RWPE2 (cell line): ENCODE measurements around the gene TSPAN4.

Experiments
- ATAC-seq: fragments of 200-7000 bp; cut with Tn5 transposase; 3 replicates; pipeline ENCODE4 v1.9.1; 2021; ENCODE audit warnings: low read depth
- DNase-seq: peaks from one replicate; pipeline ENCODE4 v3.0.0-alpha.2; 2020; ENCODE audit warnings: low spot score
- H3K27ac ChIP-seq: fragments of 450-650 bp; 2 replicates; pipeline ENCODE4 v1.5.1; 2017; ENCODE audit warnings: mild to moderate bottlenecking; ENCODE audit not compliant: poor library complexity, severe bottlenecking
- H3K27me3 ChIP-seq: fragments of 250-450 bp; sonication (Bioruptor Pico); 2 replicates; pipeline ENCODE4 v1.5.1; 2021; ENCODE audit warnings: mild to moderate bottlenecking, moderate library complexity; ENCODE audit not compliant: insufficient read depth, poor library complexity, severe bottlenecking
- H3K36me3 ChIP-seq: fragments of 250-450 bp; sonication (Bioruptor Pico); 2 replicates; pipeline ENCODE4 v1.5.1; 2020; ENCODE audit warnings: low read depth, mild to moderate bottlenecking, moderate library complexity
- H3K4me1 ChIP-seq: fragments of 250-450 bp; sonication (Bioruptor Pico); 2 replicates; pipeline ENCODE4 v1.5.1; 2021; ENCODE audit warnings: mild to moderate bottlenecking, moderate library complexity; ENCODE audit not compliant: insufficient read depth, poor library complexity, severe bottlenecking
- H3K4me3 ChIP-seq: fragments of 250-450 bp; sonication (Bioruptor Pico); 2 replicates; pipeline ENCODE4 v1.5.1; 2021; ENCODE audit warnings: mild to moderate bottlenecking, moderate library complexity; ENCODE audit not compliant: severe bottlenecking
- H3K9me3 ChIP-seq: fragments of 250-450 bp; sonication (Bioruptor Pico); 2 replicates; pipeline ENCODE4 v1.5.1; 2021; ENCODE audit warnings: mild to moderate bottlenecking, moderate library complexity; ENCODE audit not compliant: severe bottlenecking
- TF ChIP-seq, protein P1 (sequence below): fragments of 450-650 bp; IDR thresholded peaks from one replicate; pipeline ENCODE4 v1.5.1; 2017; ENCODE audit warnings: mild to moderate bottlenecking, moderate library complexity; ENCODE audit not compliant: poor library complexity, severe bottlenecking

Gene TSPAN4

DNA sequence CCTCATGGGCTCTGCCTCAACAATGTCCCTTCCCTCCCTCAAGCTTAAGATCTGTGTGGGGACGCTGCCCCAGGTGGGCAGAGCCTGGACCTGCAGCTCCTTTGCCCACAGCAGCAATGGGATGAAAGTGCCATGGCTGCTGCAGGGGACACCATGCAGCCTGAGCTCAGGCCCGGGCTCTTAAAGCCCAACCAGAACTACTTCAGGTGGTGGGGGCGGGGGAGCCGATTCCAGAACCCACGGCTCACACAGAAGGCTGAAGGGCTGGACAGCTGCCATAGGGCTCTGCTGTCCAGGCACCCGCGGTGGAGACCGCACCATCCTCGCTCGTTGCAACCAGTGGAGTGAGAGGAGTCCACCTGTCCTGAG is 55.5 kb downstream of the TSPAN4 start:
- TF ChIP-seq, protein P1, sequence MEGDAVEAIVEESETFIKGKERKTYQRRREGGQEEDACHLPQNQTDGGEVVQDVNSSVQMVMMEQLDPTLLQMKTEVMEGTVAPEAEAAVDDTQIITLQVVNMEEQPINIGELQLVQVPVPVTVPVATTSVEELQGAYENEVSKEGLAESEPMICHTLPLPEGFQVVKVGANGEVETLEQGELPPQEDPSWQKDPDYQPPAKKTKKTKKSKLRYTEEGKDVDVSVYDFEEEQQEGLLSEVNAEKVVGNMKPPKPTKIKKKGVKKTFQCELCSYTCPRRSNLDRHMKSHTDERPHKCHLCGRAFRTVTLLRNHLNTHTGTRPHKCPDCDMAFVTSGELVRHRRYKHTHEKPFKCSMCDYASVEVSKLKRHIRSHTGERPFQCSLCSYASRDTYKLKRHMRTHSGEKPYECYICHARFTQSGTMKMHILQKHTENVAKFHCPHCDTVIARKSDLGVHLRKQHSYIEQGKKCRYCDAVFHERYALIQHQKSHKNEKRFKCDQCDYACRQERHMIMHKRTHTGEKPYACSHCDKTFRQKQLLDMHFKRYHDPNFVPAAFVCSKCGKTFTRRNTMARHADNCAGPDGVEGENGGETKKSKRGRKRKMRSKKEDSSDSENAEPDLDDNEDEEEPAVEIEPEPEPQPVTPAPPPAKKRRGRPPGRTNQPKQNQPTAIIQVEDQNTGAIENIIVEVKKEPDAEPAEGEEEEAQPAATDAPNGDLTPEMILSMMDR, result peak; percentile 34
- ATAC-seq (peak; percentile 49; the same call in 2 of the 3 replicates), DNase-seq (no peak)
- H3K27me3 ChIP-seq, result no peaks in the 10 kb centered on the region
- H3K4me1 ChIP-seq, result no peaks in the 10 kb centered on the region
- H3K9me3 ChIP-seq, result no peaks in the 10 kb centered on the region
- peaks cover 45% of the 10 kb centered on the region for H3K36me3 ChIP-seq
- H3K27ac ChIP-seq, result no peak overlapping the region
- H3K4me3 ChIP-seq, result no peak overlapping the region

DNA sequence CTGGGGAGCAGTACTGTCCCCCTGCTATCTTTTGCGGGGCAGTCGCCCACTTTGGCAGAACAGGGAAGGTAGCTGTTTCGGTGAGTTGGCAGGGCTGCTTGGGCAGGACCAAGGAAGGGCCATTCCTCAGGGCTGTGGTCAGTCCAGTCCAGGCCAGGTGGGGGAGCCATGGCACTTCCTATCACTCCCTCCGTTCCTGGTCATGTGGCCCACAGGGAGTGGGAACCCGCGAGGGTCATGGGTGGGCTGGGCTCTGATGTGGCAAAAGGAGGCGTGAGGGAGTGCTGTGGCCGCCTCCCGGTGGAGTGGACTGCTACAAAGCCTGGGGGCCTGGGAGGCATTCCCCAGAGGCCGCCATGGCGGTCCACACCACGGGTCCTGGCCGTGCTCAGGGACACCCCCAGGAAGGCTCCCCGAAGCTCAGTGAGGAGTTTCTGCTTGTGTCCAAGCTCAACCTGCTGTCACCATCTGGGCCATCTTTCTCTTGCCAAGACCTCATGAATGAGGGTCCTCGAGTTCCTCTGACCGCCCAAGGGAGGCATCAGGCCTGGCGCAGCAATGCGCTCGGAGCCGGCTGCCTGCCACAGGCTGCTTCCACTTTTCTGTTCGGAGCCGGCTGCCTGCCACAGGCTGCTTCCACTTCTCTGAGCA is 56.0 kb downstream of the TSPAN4 start:
- Histone ChIP-seq H3K9me3 (no peaks in the 10 kb centered on the region), H3K36me3 (peaks cover 48% of the 10 kb centered on the region)

DNA sequence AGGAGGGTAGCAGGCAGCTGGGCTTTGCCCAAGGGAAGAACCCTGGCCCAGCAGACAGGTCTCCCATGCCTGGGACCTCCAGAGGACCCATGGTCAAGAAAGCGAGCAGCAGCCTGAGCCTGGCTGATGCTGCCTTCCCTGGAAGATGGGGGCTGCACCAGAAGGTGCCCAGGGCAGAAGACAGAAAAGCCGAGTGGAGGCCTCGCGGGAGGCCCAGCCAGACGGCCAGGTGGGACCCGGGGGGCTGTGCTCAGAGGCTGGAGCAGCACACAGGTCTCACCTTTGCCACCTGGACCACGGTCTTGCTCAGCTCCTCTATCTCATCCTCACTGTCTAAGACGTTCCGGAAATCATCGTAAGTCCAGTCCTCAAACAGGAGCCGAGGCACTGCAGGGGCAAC is 57.1 kb downstream of the TSPAN4 start:
- Histone ChIP-seq H3K27ac (no peak overlapping the region), H3K27me3 (no peaks in the 10 kb centered on the region), H3K9me3 (no peaks in the 10 kb centered on the region), H3K36me3 (peaks cover 55% of the 10 kb centered on the region), H3K4me1 (no peaks in the 10 kb centered on the region), H3K4me3 (no peak overlapping the region)
- ATAC-seq (no peak), DNase-seq (no peak)
- TF ChIP-seq, protein P1, result no peak

More for the DNA sequence above, 56.0 kb downstream of the TSPAN4 start:
- no peak for DNase-seq
- H3K4me3 ChIP-seq, result no peak overlapping the region
- H3K27ac ChIP-seq, result no peak overlapping the region
- ATAC-seq, result peak; percentile 36; the same call in 1 of the 3 replicates
- TF ChIP-seq, protein P1, result no peak
- H3K27me3 ChIP-seq, result no peaks in the 10 kb centered on the region
- H3K4me1 ChIP-seq, result no peaks in the 10 kb centered on the region

DNA sequence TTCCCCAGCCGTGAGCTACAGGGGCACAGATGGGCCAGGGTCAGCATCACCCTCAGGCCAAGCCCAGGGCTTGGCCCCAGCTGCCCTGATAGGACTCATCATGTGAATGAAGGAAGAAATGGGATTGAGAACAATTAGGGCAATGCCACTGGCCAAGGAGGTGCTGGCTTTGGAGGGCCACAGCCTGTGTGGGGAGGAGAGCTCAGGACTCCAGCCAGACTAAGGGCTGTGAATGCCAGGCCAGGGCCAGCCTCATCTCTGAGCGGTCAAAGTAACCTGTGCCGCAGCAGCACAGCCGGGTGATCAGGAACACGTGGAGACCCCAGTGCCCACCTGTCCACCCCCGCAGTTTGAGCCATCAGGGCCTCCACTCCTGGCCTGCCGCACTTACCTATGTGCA is 57.9 kb downstream of the TSPAN4 start:
- ATAC-seq (no peak), DNase-seq (no peak)
- H3K9me3 ChIP-seq, result no peaks in the 10 kb centered on the region
- H3K27me3 ChIP-seq, result no peaks in the 10 kb centered on the region
- TF ChIP-seq, protein P1, result no peak
- H3K4me3 ChIP-seq, result no peak overlapping the region
- H3K27ac ChIP-seq, result no peak overlapping the region
- H3K4me1 ChIP-seq, result no peaks in the 10 kb centered on the region
- peaks cover 59% of the 10 kb centered on the region for H3K36me3 ChIP-seq

DNA sequence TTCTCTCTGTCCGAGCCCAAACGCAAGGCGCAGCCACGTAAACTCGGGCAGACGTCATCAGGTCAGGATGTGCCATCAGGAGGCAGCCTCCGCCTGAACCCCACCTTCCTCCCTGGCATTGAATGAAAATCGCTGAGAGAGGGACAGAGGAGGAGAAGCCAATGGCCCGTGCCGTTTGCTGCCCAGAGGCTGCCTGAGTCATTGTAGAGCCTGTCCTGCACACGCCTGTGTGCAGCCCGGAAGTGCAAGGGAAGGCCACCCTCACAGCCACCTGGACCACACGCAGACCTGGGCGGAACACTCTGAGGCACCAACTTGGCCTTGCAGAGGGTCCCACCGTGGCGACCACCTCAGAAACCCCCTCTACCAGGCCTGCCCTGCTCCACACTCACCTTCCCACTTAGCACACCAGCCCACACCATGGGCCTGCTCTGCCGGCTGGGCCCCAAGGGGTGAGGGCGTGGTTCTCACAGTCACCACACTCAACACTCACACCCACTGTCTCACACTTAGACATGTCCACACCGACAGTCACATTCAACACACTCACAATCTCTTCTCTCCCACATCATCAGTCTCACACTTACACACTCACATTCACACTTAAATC is 58.9 kb downstream of the TSPAN4 start:
- Histone ChIP-seq H3K27me3 (no peaks in the 10 kb centered on the region), H3K4me3 (no peak overlapping the region), H3K4me1 (no peaks in the 10 kb centered on the region), H3K27ac (no peak overlapping the region), H3K36me3 (peaks cover 59% of the 10 kb centered on the region), H3K9me3 (no peaks in the 10 kb centered on the region)
- TF ChIP-seq, protein P1, result no peak
- no peak for ATAC-seq
- DNase-seq, result no peak
